Neural progenitor cell (in vitro differentiated cells): ENCODE results near the gene AANAT. TPM values are rescaled to one million over a fixed set of nuclear protein-coding genes. Genes with fewer than 3 reads are reported as not detected.

ENCODE experiments used
- DNase-seq: peaks from one replicate; pipeline ENCODE4 v3.0.0-alpha.2; 2016; ENCODE audit warnings: low spot score
- H2AFZ ChIP-seq: fragments of 200-600 bp; sonication (generic); replicated peaks from 2 replicates; pipeline ENCODE4 v1.6.1; 2016; ENCODE audit warnings: antibody characterized with exemption
- H3F3A ChIP-seq: fragments of 200-600 bp; sonication (generic); 2 replicates; pipeline ENCODE4 v1.6.1; 2016; ENCODE audit warnings: antibody characterized with exemption, low read depth
- H3K27ac ChIP-seq: fragments of 200-600 bp; sonication (generic); 2 replicates; pipeline ENCODE4 v1.5.1; 2016; ENCODE audit warnings: mild to moderate bottlenecking
- H3K27me3 ChIP-seq: fragments of 200-600 bp; sonication (generic); 2 replicates; pipeline ENCODE4 v1.6.1; 2016; ENCODE audit warnings: mild to moderate bottlenecking, moderate library complexity
- H3K36me3 ChIP-seq: fragments of 200-600 bp; sonication (generic); 2 replicates; pipeline ENCODE4 v1.5.1; 2016
- H3K4me1 ChIP-seq: fragments of 200-600 bp; sonication (generic); 2 replicates; pipeline ENCODE4 v1.6.1; 2016; ENCODE audit warnings: mixed run types
- H3K4me2 ChIP-seq: fragments of 200-600 bp; sonication (generic); 2 replicates; pipeline ENCODE4 v1.6.1; 2016
- H3K4me3 ChIP-seq: fragments of 200-600 bp; sonication (generic); 2 replicates; pipeline ENCODE4 v1.5.1; 2016
- H3K79me2 ChIP-seq: fragments of 200-600 bp; sonication (generic); 2 replicates; pipeline ENCODE4 v1.6.1; 2016; ENCODE audit warnings: low read depth
- H3K9ac ChIP-seq: fragments of 200-600 bp; sonication (generic); 2 replicates; pipeline ENCODE4 v1.6.1; 2016
- H3K9me3 ChIP-seq: fragments of 200-600 bp; sonication (generic); 2 replicates; pipeline ENCODE4 v1.5.1; 2016; ENCODE audit warnings: low read depth
- H4K20me1 ChIP-seq: fragments of 200-600 bp; sonication (generic); 2 replicates; pipeline ENCODE4 v1.6.1; 2016; ENCODE audit warnings: low read depth
- H3K27ac Mint-ChIP-seq: 3 replicates; pipeline ENCODE4 v1.8.0; 2021; ENCODE audit warnings: mixed read lengths
- H3K27me3 Mint-ChIP-seq: 2 replicates; pipeline ENCODE4 v1.8.0; 2022; ENCODE audit warnings: low read depth, mild to moderate bottlenecking, inconsistent platforms, moderate library complexity, mixed read lengths; ENCODE audit not compliant: insufficient read depth
- H3K36me3 Mint-ChIP-seq: 3 replicates; pipeline ENCODE4 v1.8.0; 2021; ENCODE audit warnings: mixed read lengths
- H3K4me1 Mint-ChIP-seq: 3 replicates; pipeline ENCODE4 v1.8.0; 2021; ENCODE audit warnings: mixed read lengths
- H3K4me3 Mint-ChIP-seq: 3 replicates; pipeline ENCODE4 v1.8.0; 2021; ENCODE audit warnings: mild to moderate bottlenecking, moderate library complexity, mixed read lengths
- H3K9me3 Mint-ChIP-seq: 3 replicates; pipeline ENCODE4 v1.8.0; 2020; ENCODE audit warnings: mixed read lengths
- EZH2 ChIP-seq: fragments of 200-600 bp; sonication (generic); IDR thresholded peaks from 2 replicates; pipeline ENCODE4 v1.6.1; 2017; ENCODE audit warnings: antibody characterized with exemption, mild to moderate bottlenecking, moderate library complexity
- EZH2phosphoT487 ChIP-seq: fragments of 200-600 bp; sonication (generic); IDR thresholded peaks from 2 replicates; pipeline ENCODE4 v1.6.1; 2017; ENCODE audit warnings: antibody characterized with exemption
- total RNA-seq: library from RNA; depleted of rRNA; stranded (reverse); fragments of >200 nt; gene quantifications from 2 replicates; pipeline ENCODE4 v1.2.3, GENCODE V29; 2015; ENCODE audit warnings: low replicate concordance
- TF ChIP-seq, protein P1 (sequence below): fragments of 200-600 bp; sonication (generic); IDR thresholded peaks from 2 replicates; pipeline ENCODE4 v1.5.1; 2017; ENCODE audit warnings: antibody characterized with exemption, mild to moderate bottlenecking

AANAT gene
- total RNA-seq, 1 donor from 2014 or later = not detected

DNA sequence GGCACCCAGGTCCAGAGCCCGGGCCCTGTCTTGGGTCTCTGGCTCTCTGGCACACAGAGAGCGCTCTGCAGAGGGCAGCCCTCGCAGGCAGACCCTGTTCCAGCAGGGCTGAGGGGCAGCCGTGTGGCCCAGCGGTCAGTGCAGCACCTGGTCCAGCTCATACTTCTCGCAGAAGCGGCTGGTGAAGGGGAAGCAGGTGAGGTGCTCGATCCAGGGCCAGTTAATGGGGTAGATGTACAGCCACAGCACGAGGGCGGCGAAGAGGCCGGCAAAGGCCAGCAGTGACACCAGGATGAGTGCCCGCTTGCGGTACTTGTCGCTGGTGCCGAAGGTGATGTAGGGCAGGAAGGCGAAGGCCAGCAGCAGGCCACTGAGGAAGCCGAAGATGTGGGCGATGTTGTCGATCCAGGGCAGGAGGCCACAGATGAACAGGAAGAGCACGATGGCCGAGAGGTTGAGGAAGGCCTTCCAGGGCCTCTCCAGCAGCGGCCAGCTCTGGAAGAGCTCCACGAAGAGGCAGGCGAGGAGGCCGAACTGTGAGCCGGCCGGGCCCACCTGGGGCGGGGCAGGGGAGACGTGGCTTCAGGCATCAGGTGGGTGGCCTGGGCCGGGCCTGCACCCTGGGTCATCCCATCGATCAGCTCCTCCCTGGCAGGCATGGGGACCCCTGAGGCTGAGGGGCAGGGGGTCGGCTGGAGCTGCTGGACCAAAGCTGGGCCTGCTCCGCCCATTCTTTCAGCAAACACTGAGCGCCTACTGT is 4.3 kb downstream of the AANAT start:
- no peak overlapping the region for H3K27ac Mint-ChIP-seq
- TF ChIP-seq EZH2phosphoT487 (no peak), EZH2 (no peak)
- TF ChIP-seq, protein P1, sequence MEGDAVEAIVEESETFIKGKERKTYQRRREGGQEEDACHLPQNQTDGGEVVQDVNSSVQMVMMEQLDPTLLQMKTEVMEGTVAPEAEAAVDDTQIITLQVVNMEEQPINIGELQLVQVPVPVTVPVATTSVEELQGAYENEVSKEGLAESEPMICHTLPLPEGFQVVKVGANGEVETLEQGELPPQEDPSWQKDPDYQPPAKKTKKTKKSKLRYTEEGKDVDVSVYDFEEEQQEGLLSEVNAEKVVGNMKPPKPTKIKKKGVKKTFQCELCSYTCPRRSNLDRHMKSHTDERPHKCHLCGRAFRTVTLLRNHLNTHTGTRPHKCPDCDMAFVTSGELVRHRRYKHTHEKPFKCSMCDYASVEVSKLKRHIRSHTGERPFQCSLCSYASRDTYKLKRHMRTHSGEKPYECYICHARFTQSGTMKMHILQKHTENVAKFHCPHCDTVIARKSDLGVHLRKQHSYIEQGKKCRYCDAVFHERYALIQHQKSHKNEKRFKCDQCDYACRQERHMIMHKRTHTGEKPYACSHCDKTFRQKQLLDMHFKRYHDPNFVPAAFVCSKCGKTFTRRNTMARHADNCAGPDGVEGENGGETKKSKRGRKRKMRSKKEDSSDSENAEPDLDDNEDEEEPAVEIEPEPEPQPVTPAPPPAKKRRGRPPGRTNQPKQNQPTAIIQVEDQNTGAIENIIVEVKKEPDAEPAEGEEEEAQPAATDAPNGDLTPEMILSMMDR = no peak

DNA sequence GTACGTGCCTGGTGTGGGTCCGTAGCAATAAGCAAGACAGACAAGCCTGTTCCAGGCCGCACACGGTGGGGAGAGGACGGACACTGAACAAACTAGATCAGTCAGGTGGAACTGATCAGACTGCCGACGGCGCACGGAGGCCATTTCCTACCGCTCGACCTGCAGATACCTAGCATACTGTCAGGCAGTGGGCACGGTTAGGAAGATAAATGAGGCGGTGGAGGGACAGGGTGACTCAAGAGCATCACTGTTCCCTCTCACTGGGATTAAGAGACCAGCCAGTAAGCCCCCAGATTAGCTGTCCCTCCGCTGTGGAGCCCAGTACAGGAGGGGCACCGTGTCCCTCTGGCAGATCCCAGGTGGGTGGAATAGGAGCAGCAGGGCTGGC is 4.8 kb downstream of the AANAT start:
- no peak overlapping the region for H3K4me3 ChIP-seq
- H3K4me1 Mint-ChIP-seq = peaks cover 5% of the 10 kb centered on the region

More for the DNA sequence above, 4.3 kb downstream of the AANAT start:
- H3K4me3 Mint-ChIP-seq = no peak overlapping the region
- no peak overlapping the region for H3K4me2 ChIP-seq
- H3K4me3 ChIP-seq = no peak overlapping the region
- no peak overlapping the region for H2AFZ ChIP-seq
- DNase-seq = no peak
- H3K27me3 ChIP-seq = no peaks in the 10 kb centered on the region
- no peaks in the 10 kb centered on the region for H3K36me3 Mint-ChIP-seq
- H3K9me3 Mint-ChIP-seq = no peaks in the 10 kb centered on the region
- H3K4me1 ChIP-seq = peaks cover 16% of the 10 kb centered on the region
- peaks cover 10% of the 10 kb centered on the region for H3K4me1 Mint-ChIP-seq
- H4K20me1 ChIP-seq = no peaks in the 10 kb centered on the region
- H3F3A ChIP-seq = peaks cover 11% of the 10 kb centered on the region
- no peaks in the 10 kb centered on the region for H3K9me3 ChIP-seq
- H3K9ac ChIP-seq = no peak overlapping the region
- H3K36me3 ChIP-seq = no peaks in the 10 kb centered on the region
- H3K79me2 ChIP-seq = no peaks in the 10 kb centered on the region
- H3K27me3 Mint-ChIP-seq = peaks cover 5% of the 10 kb centered on the region
- H3K27ac ChIP-seq = no peak overlapping the region

DNA sequence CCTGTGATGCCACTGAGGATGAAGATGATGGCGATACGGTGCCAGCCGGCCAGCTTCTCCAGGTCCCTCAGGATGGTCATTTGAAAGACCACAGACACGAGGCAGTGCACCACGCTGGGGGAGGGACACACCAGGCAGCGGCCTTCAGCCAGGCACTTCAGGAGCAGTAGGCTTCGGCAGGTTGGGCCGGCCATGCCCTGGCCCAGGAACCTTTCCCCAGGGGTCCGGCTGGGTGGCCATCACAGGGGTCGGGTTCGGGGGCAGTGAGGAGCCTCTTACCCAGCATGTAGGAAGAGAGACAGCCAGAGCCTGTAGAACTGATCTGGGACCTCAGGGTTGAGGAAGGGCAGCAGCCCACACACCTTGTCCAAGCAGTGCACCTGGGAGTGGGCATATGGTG is 5.3 kb downstream of the AANAT start:
- no peaks in the 10 kb centered on the region for H3K9me3 Mint-ChIP-seq
- H3K27ac Mint-ChIP-seq = no peak overlapping the region
- no peak overlapping the region for H3K27ac ChIP-seq
- no peak overlapping the region for H2AFZ ChIP-seq
- no peaks in the 10 kb centered on the region for H3K9me3 ChIP-seq
- H3K36me3 ChIP-seq = no peaks in the 10 kb centered on the region
- H3K4me1 Mint-ChIP-seq = peaks cover 2% of the 10 kb centered on the region
- H3K36me3 Mint-ChIP-seq = no peaks in the 10 kb centered on the region
- no peaks in the 10 kb centered on the region for H3K27me3 ChIP-seq
- H3K9ac ChIP-seq = no peak overlapping the region
- H3K4me2 ChIP-seq = no peak overlapping the region
- DNase-seq = no peak
- H3K4me3 ChIP-seq = no peak overlapping the region
- TF ChIP-seq EZH2 (no peak), EZH2phosphoT487 (no peak)
- TF ChIP-seq, protein P1 = no peak
- no peaks in the 10 kb centered on the region for H3K79me2 ChIP-seq
- peaks cover 6% of the 10 kb centered on the region for H3K4me1 ChIP-seq
- peaks cover under 1% of the 10 kb centered on the region for H3F3A ChIP-seq
- peaks cover 5% of the 10 kb centered on the region for H3K27me3 Mint-ChIP-seq
- no peak overlapping the region for H3K4me3 Mint-ChIP-seq
- no peaks in the 10 kb centered on the region for H4K20me1 ChIP-seq

More for the DNA sequence above, 4.8 kb downstream of the AANAT start:
- peaks cover 5% of the 10 kb centered on the region for H3K27me3 Mint-ChIP-seq
- H3K4me1 ChIP-seq = peaks cover 11% of the 10 kb centered on the region
- no peak overlapping the region for H3K9ac ChIP-seq
- no peak overlapping the region for H3K27ac ChIP-seq
- H3K9me3 Mint-ChIP-seq = no peaks in the 10 kb centered on the region
- no peaks in the 10 kb centered on the region for H3K27me3 ChIP-seq
- DNase-seq = no peak
- H4K20me1 ChIP-seq = no peaks in the 10 kb centered on the region
- no peak overlapping the region for H3K27ac Mint-ChIP-seq
- H3K4me3 Mint-ChIP-seq = no peak overlapping the region
- H3K36me3 ChIP-seq = no peaks in the 10 kb centered on the region
- H3K79me2 ChIP-seq = no peaks in the 10 kb centered on the region
- H3K9me3 ChIP-seq = no peaks in the 10 kb centered on the region
- TF ChIP-seq EZH2phosphoT487 (no peak), EZH2 (no peak)
- TF ChIP-seq, protein P1 = no peak
- no peak overlapping the region for H3K4me2 ChIP-seq
- H3F3A ChIP-seq = peaks cover 5% of the 10 kb centered on the region
- H2AFZ ChIP-seq = no peak overlapping the region
- no peaks in the 10 kb centered on the region for H3K36me3 Mint-ChIP-seq
